Stimulated activated CD4-positive, alpha-beta T cell treated with anti-CD3 and anti-CD28 coated beads, Interleukin-2, amount 100 ng/mL, for 48 hours (primary cell): ENCODE results near the gene PCYT2.
A peak's percentile ranks its signal among the peaks of the same experiment; 100 is the strongest.
"Not testable (repeated sequence)": the region's sequence is repeated elsewhere in the genome, so short reads cannot be mapped to it uniquely, and the experiment has no call there.

Experiments used
- DNase-seq, 2 donors: peaks; one replicate each; pipeline ENCODE4 v3.0.0-alpha.2; 2020

Gene PCYT2

GRCh38 chr17:81926451-81927151 is 15.4 kb upstream of the PCYT2 start:
- peak; percentile 42 to 49 for DNase-seq

GRCh38 chr17:81925860-81926450 is 14.8 kb upstream of the PCYT2 start:
- DNase-seq, result no peak

- DNase-seq, result no peak
Observed at GRCh38 chr17:81924557-81925532, 13.6 kb upstream of the PCYT2 start.

- DNase-seq, result no peak
Observed at GRCh38 chr17:81923302-81924260, 12.4 kb upstream of the PCYT2 start.

GRCh38 chr17:81922566-81923301 is 11.5 kb upstream of the PCYT2 start:
- no peak for DNase-seq

GRCh38 chr17:81921996-81922565 is 10.9 kb upstream of the PCYT2 start:
- DNase-seq, result no peak

- DNase-seq, result no peak
Observed at GRCh38 chr17:81921537-81921862, 10.3 kb upstream of the PCYT2 start.

- no peak for DNase-seq
Observed at GRCh38 chr17:81920612-81921536, 9.7 kb upstream of the PCYT2 start.

- no peak for DNase-seq
Observed at GRCh38 chr17:81918832-81919545, 7.8 kb upstream of the PCYT2 start.

- not testable (repeated sequence) for DNase-seq
Observed at GRCh38 chr17:81918333-81918669, 7.1 kb upstream of the PCYT2 start.

GRCh38 chr17:81917565-81918332 is 6.5 kb upstream of the PCYT2 start, which contains the start of gene SIRT7:
Gene SIRT7, minus strand, starts transcription at chr17:81918176. Its CDS starts 45 bp downstream, at chr17:81918131.
- DNase-seq, result peak; percentile 65 to 77

GRCh38 chr17:81916234-81917001 is 5.2 kb upstream of the PCYT2 start:
- no peak for DNase-seq

- DNase-seq, result no peak
Observed at GRCh38 chr17:81915331-81915730, 4.1 kb upstream of the PCYT2 start.

GRCh38 chr17:81914103-81914850 is 3.1 kb upstream of the PCYT2 start:
- no peak for DNase-seq

- no peak for DNase-seq
Observed at GRCh38 chr17:81913394-81914102, 2.3 kb upstream of the PCYT2 start.
